Lower leg skin (tissue), 3 donors: Measurements from ENCODE around the gene CAMTA1.

Source experiments
- CTCF ChIP-seq, 3 donors: fragments of 450-650 bp; IDR thresholded peaks; one replicate each; pipeline ENCODE4 v1.5.1; 2016; ENCODE audit warnings: antibody characterized with exemption in 3 of 3, mild to moderate bottlenecking in 3 of 3, moderate library complexity in 2 of 3
- POLR2A ChIP-seq, 2 donors: fragments of 450-650 bp; IDR thresholded peaks; one replicate each; pipeline ENCODE4 v1.6.1; 2016 to 2017; ENCODE audit warnings: antibody characterized with exemption in 2 of 2, mild to moderate bottlenecking in 1 of 2, moderate library complexity in 1 of 2

GRCh38 chr1:7481194-7481593, 695.9 kb downstream of the CAMTA1 start:
- no peak for TF ChIP-seq CTCF (IDR thresholded peaks at IDR 0.05)
- no peak for TF ChIP-seq POLR2A (IDR thresholded peaks at IDR 0.05)
